C4-2B (cell line): ENCODE data around the gene NPHP4.

Experiments used
- ZFX ChIP-seq: fragments of 450-650 bp; IDR thresholded peaks from 2 replicates; pipeline ENCODE4 v1.6.1; 2017
- TF ChIP-seq, protein P1 (sequence below): fragments of 450-650 bp; conservative IDR thresholded peaks from 2 replicates; pipeline ENCODE4 v1.5.1; 2017; ENCODE audit warnings: mild to moderate bottlenecking

DNA sequence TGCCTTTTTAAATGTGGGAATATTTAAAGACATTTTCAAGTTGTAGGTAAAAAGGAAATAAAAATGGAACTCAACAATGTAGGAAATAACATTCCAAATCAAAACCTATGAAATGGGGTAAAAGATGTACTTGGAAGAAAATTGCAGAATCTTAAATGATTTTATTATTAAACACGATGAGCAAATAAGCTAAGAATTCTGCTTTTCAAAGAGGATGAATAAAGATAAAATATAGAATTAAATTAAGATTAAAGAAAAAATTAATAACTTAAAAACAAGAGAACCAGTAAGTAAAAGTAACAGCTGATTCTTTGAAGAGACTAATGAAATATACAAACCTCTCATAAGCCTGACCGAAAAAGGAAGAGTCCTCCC lies 74.0 kb downstream of the NPHP4 start:
- TF ChIP-seq, protein P1, sequence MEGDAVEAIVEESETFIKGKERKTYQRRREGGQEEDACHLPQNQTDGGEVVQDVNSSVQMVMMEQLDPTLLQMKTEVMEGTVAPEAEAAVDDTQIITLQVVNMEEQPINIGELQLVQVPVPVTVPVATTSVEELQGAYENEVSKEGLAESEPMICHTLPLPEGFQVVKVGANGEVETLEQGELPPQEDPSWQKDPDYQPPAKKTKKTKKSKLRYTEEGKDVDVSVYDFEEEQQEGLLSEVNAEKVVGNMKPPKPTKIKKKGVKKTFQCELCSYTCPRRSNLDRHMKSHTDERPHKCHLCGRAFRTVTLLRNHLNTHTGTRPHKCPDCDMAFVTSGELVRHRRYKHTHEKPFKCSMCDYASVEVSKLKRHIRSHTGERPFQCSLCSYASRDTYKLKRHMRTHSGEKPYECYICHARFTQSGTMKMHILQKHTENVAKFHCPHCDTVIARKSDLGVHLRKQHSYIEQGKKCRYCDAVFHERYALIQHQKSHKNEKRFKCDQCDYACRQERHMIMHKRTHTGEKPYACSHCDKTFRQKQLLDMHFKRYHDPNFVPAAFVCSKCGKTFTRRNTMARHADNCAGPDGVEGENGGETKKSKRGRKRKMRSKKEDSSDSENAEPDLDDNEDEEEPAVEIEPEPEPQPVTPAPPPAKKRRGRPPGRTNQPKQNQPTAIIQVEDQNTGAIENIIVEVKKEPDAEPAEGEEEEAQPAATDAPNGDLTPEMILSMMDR = no peak
- no peak for TF ChIP-seq ZFX
